ENCODE measurements around the gene KDM3B. TPM values are rescaled to one million over a fixed set of nuclear protein-coding genes. Genes with fewer than 3 reads are reported as not detected.

The KDM3B gene
- total RNA-seq, 1 donor: 72.1 TPM

- H3K27me3 ChIP-seq (ENCODE audit: insufficient read depth, low read length): no peaks in the 10 kb centered on the region
- no peaks in the 10 kb centered on the region for H3K9me3 ChIP-seq (ENCODE audit: low read depth, low read length)
- peaks cover 7% of the 10 kb centered on the region for H3K4me1 ChIP-seq (ENCODE audit: insufficient read depth, low read length)
- no peak overlapping the region for H3K4me3 ChIP-seq (ENCODE audit: low read length)
Observed at GRCh38 chr5:138448481-138449398, 96.3 kb downstream of the KDM3B start.

DNA sequence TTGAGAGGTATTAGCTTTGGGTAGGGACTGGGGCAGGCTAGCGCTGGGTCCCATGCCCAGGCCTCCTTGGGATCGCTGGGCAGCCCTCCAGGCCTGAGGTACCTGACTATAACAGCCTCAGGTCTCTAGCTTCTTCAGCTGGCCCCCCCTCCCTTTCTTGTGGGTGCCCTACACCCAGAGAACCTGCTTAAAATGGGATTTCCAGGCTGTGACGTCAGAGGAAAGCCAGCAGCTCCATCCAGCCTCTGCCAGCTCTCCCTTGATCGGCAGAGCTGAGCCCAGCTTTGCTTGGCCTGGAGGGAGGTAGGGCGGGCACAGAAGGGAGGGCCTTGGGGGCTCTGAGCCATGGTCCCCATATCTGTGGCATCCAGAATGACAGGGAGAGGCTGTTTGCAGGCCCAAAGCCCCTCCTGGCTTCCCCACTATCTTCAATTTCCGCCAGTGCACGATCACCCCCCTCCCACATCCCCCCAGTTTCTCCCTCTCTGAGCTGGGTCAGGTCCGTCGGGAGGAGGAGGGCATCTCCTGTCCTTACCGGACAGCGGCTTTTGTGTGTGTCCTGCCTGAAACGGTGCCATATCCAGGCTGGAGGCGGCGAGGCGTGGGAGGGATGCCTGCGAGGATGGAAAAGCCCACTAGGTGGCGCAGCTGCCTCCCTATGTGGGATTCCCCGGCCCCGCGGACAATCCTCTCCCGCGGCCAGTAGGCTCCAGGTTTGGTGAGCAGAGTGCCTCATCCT is 97.2 kb downstream of the KDM3B start:
- Histone ChIP-seq H3K27me3 (ENCODE audit: insufficient read depth, low read length) (no peaks in the 10 kb centered on the region), H3K4me3 (ENCODE audit: low read length) (no peak overlapping the region), H3K9me3 (ENCODE audit: low read depth, low read length) (no peaks in the 10 kb centered on the region), H3K4me1 (ENCODE audit: insufficient read depth, low read length) (peaks cover 7% of the 10 kb centered on the region)

GRCh38 chr5:138450971-138451370 is 98.5 kb downstream of the KDM3B start:
- H3K27me3 ChIP-seq (ENCODE audit: insufficient read depth, low read length): no peaks in the 10 kb centered on the region
- H3K9me3 ChIP-seq (ENCODE audit: low read depth, low read length): no peaks in the 10 kb centered on the region
- H3K4me3 ChIP-seq (ENCODE audit: low read length): no peak overlapping the region
- peaks cover 7% of the 10 kb centered on the region for H3K4me1 ChIP-seq (ENCODE audit: insufficient read depth, low read length)

DNA sequence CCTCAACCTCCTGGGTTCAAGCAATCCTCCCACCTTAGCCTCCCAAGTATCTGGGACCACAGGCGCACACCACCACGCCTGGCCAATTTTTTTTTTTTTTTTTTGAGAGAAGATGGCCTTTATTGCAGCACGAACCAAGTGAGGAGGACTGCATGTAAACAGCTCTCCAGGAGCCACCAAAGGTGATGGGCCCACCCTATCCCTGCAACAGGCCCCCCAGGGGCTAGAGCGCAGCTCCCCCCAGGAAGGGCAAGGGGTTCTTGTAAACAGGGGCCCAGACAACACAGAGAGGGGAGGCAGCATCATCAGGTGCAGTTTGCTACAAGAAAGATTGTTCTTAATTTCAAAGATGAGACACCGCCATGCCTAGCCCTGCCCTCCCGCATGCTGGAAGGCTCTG is 100.2 kb downstream of the KDM3B start:
- H3K27me3 ChIP-seq (ENCODE audit: insufficient read depth, low read length): no peaks in the 10 kb centered on the region
- H3K4me1 ChIP-seq (ENCODE audit: insufficient read depth, low read length): peaks cover 7% of the 10 kb centered on the region
- H3K9me3 ChIP-seq (ENCODE audit: low read depth, low read length): no peaks in the 10 kb centered on the region
- no peak overlapping the region for H3K4me3 ChIP-seq (ENCODE audit: low read length)

- Histone ChIP-seq H3K9me3 (ENCODE audit: low read depth, low read length) (no peaks in the 10 kb centered on the region), H3K4me3 (ENCODE audit: low read length) (no peak overlapping the region), H3K27me3 (ENCODE audit: insufficient read depth, low read length) (no peaks in the 10 kb centered on the region), H3K4me1 (ENCODE audit: insufficient read depth, low read length) (peaks cover 15% of the 10 kb centered on the region)
Observed at GRCh38 chr5:138453590-138453989, 101.1 kb downstream of the KDM3B start.

GRCh38 chr5:138454121-138454520 is 101.6 kb downstream of the KDM3B start:
- no peak overlapping the region for H3K4me3 ChIP-seq (ENCODE audit: low read length)
- no peaks in the 10 kb centered on the region for H3K27me3 ChIP-seq (ENCODE audit: insufficient read depth, low read length)
- no peaks in the 10 kb centered on the region for H3K9me3 ChIP-seq (ENCODE audit: low read depth, low read length)
- peaks cover 20% of the 10 kb centered on the region for H3K4me1 ChIP-seq (ENCODE audit: insufficient read depth, low read length)

- peaks cover 24% of the 10 kb centered on the region for H3K4me1 ChIP-seq (ENCODE audit: insufficient read depth, low read length)
- no peak overlapping the region for H3K4me3 ChIP-seq (ENCODE audit: low read length)
- no peaks in the 10 kb centered on the region for H3K9me3 ChIP-seq (ENCODE audit: low read depth, low read length)
- H3K27me3 ChIP-seq (ENCODE audit: insufficient read depth, low read length): no peaks in the 10 kb centered on the region
Observed at GRCh38 chr5:138455232-138455930, 102.9 kb downstream of the KDM3B start.

DNA sequence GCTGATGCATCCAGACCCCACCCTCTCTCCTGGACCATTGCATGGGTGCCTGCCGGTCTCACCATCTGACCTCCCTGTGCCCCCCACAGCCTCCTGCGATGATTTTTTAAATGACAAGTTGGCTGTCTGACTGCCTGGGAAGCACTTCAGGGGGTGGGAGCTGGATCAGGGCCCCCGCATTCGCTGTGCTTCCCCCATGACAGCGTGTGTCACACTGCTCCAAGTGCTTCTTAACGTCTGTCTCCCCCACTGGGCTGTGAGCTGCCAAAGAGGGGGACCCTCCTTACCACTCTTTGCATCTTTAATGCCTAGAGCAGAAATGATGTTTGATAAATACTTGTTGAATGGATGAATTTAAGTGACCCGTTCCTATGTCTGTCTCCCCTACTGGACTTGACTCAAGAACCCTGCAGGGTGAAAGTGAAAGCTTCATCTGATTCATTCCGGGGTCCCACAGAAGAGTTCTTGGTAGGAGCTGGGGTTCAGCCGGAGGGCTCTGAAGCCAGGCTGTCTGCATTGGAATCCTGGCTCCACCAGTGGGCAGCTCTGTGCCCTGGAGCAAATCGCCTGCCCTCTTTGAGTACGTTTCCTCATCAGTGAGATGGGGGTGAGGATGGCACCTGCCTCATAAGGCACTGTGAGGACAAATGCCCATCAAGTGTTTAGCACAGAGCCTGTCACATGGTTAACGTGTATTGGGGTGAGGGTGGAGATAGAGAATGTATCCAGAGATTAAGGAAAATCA is 105.2 kb downstream of the KDM3B start:
- Histone ChIP-seq H3K27me3 (ENCODE audit: insufficient read depth, low read length) (no peaks in the 10 kb centered on the region), H3K4me1 (ENCODE audit: insufficient read depth, low read length) (peaks cover 24% of the 10 kb centered on the region), H3K9me3 (ENCODE audit: low read depth, low read length) (no peaks in the 10 kb centered on the region), H3K4me3 (ENCODE audit: low read length) (no peak overlapping the region)

- Histone ChIP-seq H3K4me1 (ENCODE audit: insufficient read depth, low read length) (peaks cover 27% of the 10 kb centered on the region), H3K9me3 (ENCODE audit: low read depth, low read length) (no peaks in the 10 kb centered on the region), H3K27me3 (ENCODE audit: insufficient read depth, low read length) (no peaks in the 10 kb centered on the region), H3K4me3 (ENCODE audit: low read length) (no peak overlapping the region)
Observed at GRCh38 chr5:138458384-138458783, 105.9 kb downstream of the KDM3B start.

DNA sequence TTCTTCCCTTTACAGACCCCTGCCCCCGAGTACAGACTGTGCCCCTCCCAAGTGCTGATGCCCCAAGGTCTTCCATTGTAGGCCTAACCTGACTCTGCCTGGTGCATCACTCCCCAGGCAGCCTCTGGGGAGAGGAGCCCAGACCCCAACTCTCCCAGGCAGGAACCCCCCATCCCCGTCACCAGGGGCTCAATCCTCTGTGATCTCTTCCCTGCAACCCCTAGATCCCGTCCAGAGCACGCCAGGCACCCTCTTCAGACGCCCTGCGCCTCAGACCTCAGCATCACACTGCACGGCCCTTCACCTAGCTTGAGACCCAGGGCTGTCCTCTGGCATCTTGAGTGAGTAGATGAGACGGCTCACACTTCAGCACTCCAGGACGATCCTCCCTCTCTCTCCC is 106.4 kb downstream of the KDM3B start:
- H3K4me3 ChIP-seq (ENCODE audit: low read length): no peak overlapping the region
- H3K4me1 ChIP-seq (ENCODE audit: insufficient read depth, low read length): peaks cover 32% of the 10 kb centered on the region
- H3K9me3 ChIP-seq (ENCODE audit: low read depth, low read length): no peaks in the 10 kb centered on the region
- no peaks in the 10 kb centered on the region for H3K27me3 ChIP-seq (ENCODE audit: insufficient read depth, low read length)

- Histone ChIP-seq H3K9me3 (ENCODE audit: low read depth, low read length) (no peaks in the 10 kb centered on the region), H3K27me3 (ENCODE audit: insufficient read depth, low read length) (no peaks in the 10 kb centered on the region), H3K4me3 (ENCODE audit: low read length) (no peak overlapping the region), H3K4me1 (ENCODE audit: insufficient read depth, low read length) (peaks cover 32% of the 10 kb centered on the region)
Observed at GRCh38 chr5:138459311-138459933, 106.9 kb downstream of the KDM3B start.

DNA sequence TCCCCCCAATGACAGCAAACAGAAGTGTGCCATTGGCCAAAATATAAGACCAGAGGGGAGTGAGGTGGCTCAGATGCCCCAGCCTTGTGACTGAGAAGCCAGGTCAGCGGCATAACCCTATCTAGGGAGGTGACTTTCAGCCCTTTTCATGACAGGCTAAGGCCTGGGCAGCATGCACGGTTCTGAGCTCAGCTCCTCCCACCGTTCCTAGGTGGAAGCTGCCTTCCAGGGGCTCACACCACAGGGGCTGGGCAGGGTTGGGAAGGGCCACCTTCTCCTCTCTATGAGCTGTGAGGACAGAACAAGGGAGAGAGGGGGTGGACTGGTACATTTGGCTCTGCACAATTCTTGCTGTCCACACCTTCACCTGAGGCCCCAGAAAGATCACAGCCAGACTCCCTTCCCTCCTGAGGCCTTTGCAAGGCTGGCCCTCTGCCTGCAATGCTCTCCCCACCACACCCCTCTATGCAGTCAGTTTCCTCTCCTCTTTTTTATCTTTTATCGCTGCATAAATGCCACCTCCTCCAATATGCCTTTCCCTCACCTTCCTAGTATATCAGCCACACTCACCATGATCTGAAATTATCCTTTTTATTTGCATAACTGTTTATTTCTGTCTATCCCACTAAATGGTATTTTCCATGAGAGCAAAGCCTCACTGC is 107.7 kb downstream of the KDM3B start:
- Histone ChIP-seq H3K4me3 (ENCODE audit: low read length) (no peak overlapping the region), H3K4me1 (ENCODE audit: insufficient read depth, low read length) (peaks cover 32% of the 10 kb centered on the region), H3K27me3 (ENCODE audit: insufficient read depth, low read length) (no peaks in the 10 kb centered on the region), H3K9me3 (ENCODE audit: low read depth, low read length) (no peaks in the 10 kb centered on the region)

DNA sequence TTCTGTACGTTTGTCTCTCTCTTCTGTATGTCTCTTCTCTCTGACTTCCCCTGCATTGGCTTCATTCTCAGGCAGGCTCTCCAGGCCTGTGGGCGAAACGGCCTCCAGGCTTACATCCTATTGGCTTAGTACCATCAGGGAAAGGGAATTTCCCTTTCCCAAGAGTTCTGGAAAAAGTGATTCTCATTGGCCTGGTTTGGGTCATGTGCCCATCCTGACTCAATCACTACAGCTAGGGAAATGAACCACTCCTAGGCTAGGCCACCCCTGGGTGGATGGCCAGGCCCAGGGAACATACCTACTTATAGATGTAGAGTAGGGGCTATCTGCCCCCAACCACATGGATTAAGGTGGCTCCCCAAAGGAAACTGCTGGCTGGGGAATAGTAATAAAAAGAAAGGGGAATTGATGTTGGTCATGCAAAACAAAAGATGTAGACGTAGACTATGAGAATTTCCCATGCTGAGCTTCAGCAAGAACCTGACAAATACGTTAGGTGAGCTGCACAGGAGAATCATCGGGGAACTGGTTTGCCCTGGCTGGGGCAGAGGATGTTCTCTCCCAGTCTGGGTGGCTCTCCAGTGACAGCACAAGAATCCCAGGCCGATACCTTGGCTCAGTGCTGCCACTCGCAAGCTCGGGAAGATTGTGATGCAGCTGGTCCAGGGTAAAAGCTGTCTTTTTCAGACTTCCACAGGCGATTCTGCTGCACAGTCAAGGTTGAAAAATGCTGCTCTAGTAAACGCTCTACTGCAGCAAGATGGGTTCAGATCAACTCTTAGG is 109.0 kb downstream of the KDM3B start:
- Histone ChIP-seq H3K9me3 (ENCODE audit: low read depth, low read length) (no peaks in the 10 kb centered on the region), H3K27me3 (ENCODE audit: insufficient read depth, low read length) (peaks cover 6% of the 10 kb centered on the region), H3K4me3 (ENCODE audit: low read length) (no peak overlapping the region), H3K4me1 (ENCODE audit: insufficient read depth, low read length) (peaks cover 40% of the 10 kb centered on the region)
